ENCODE data around the gene XPNPEP1.

XPNPEP1 gene

GRCh38 chr10:109892117-109892516 is 31.2 kb downstream of the XPNPEP1 start:
- DNase-seq = no peak

- DNase-seq = no peak
Measured at GRCh38 chr10:109891105-109891504, 32.2 kb downstream of the XPNPEP1 start.

- DNase-seq = no peak
Measured at GRCh38 chr10:109889867-109890266, 33.4 kb downstream of the XPNPEP1 start.

- no peak for DNase-seq
Measured at GRCh38 chr10:109887776-109888175, 35.5 kb downstream of the XPNPEP1 start.

- DNase-seq = no peak
Measured at GRCh38 chr10:109887243-109887642, 36.1 kb downstream of the XPNPEP1 start.

GRCh38 chr10:109886781-109887140 is 36.5 kb downstream of the XPNPEP1 start:
- no peak for DNase-seq

- DNase-seq = no peak
Measured at GRCh38 chr10:109886037-109886780, 37.1 kb downstream of the XPNPEP1 start.

GRCh38 chr10:109883859-109884771 is 39.2 kb downstream of the XPNPEP1 start:
- DNase-seq = peak; percentile 66

- no peak for DNase-seq
Measured at GRCh38 chr10:109882251-109883057, 40.9 kb downstream of the XPNPEP1 start.

- no peak for DNase-seq
Measured at GRCh38 chr10:109881769-109882057, 41.6 kb downstream of the XPNPEP1 start.

- DNase-seq = no peak
Measured at GRCh38 chr10:109880886-109881768, 42.2 kb downstream of the XPNPEP1 start.

GRCh38 chr10:109877546-109877945 is 45.8 kb downstream of the XPNPEP1 start:
- DNase-seq = no peak

- no peak for DNase-seq
Measured at GRCh38 chr10:109875828-109876821, 47.2 kb downstream of the XPNPEP1 start.

- no peak for DNase-seq
Measured at GRCh38 chr10:109875151-109875568, 48.2 kb downstream of the XPNPEP1 start.

GRCh38 chr10:109871476-109871875 is 51.8 kb downstream of the XPNPEP1 start:
- DNase-seq = no peak

- no peak for DNase-seq
Measured at GRCh38 chr10:109866995-109867635, 56.2 kb downstream of the XPNPEP1 start.

GRCh38 chr10:109866168-109866994 is 56.9 kb downstream of the XPNPEP1 start:
- DNase-seq = no peak

- no peak for DNase-seq
Measured at GRCh38 chr10:109863775-109864174, 59.5 kb downstream of the XPNPEP1 start.

GRCh38 chr10:109862738-109863137 is 60.6 kb downstream of the XPNPEP1 start:
- DNase-seq = no peak

- no peak for DNase-seq
Measured at GRCh38 chr10:109862041-109862440, 61.3 kb downstream of the XPNPEP1 start.
